HepG2 (cell line): ENCODE data around the gene DNAJB2. TPM values are rescaled to one million over a fixed set of nuclear protein-coding genes. Genes with fewer than 3 reads are reported as not detected.

Experiments used
- ATAC-seq: fragments of 200-7000 bp; cut with Tn5 transposase; 3 replicates; pipeline ENCODE4 v1.9.1; 2020; ENCODE audit warnings: mild to moderate bottlenecking, moderate library complexity
- BruUV-seq: library from RNA; stranded (reverse); fragments of 400-500 nt; replicated peaks from 2 replicates; lab custom pipeline; 2021; lab: Mats Ljungman, UMichigan
- CTCF ChIA-PET: fragments of 300-600 bp; formaldehyde crosslinking; extraction: SDS; loops from one replicate; lab custom pipeline; 2021; ENCODE audit warnings: low total read pairs, inconsistent platforms, low intra/inter-chr PET ratio; lab: Yijun Ruan, JAX
- POLR2A ChIA-PET: fragments of 350-600 bp; sonication (Branson Sonifier 250); formaldehyde crosslinking; loops from one replicate; lab custom pipeline; 2020; ENCODE audit warnings: antibody characterized with exemption, inconsistent platforms; lab: Yijun Ruan, JAX
- DNase-seq: peaks from one replicate; pipeline ENCODE4 v3.0.0-alpha.2; 2015; ENCODE audit warnings: low spot score
- FAIRE-seq: peaks from 3 replicates; lab custom pipeline; 2011; peaks lifted over from hg19 to GRCh38; lab: Jason Lieb, UNC
- H2AFZ ChIP-seq: one replicate; pipeline ENCODE4 v1.6.1; 2011; ENCODE audit warnings: low read length, inconsistent platforms
- H3K27ac ChIP-seq: fragments of 300-600 bp; 3 replicates; pipeline ENCODE4 v1.8.0; 2011; ENCODE audit warnings: mixed run types, mild to moderate bottlenecking, mixed read lengths, low read length, inconsistent platforms; ENCODE audit not compliant: insufficient read depth; ENCODE audit errors: extremely low read length
- H3K27me3 ChIP-seq, 2 experiments: fragments of 200-600 bp in 1 of 2; 2 replicates in 1 of 2; 3 replicates in 1 of 2; pipeline versions ENCODE4 v1.6.0 to v1.8.0; 2011; ENCODE audit warnings: low read length in 2 of 2, mild to moderate bottlenecking in 2 of 2, moderate library complexity in 2 of 2, inconsistent platforms in 1 of 2; ENCODE audit not compliant: insufficient read depth in 2 of 2, control insufficient read depth in 1 of 2
- H3K36me3 ChIP-seq, 2 experiments: fragments of 200-600 bp in 1 of 2; replicated peaks in 1 of 2; 2 replicates in 1 of 2; 3 replicates in 1 of 2; pipeline versions ENCODE4 v1.5.1 to v1.8.0; 2011; ENCODE audit warnings: low read length in 2 of 2, inconsistent platforms in 1 of 2; ENCODE audit not compliant: insufficient read depth in 2 of 2, control insufficient read depth in 1 of 2
- H3K4me1 ChIP-seq: 2 replicates; pipeline ENCODE4 v1.5.1; 2012; ENCODE audit warnings: low read length, inconsistent platforms; ENCODE audit not compliant: insufficient read depth
- H3K4me2 ChIP-seq: 2 replicates; pipeline ENCODE4 v1.6.0; 2011; ENCODE audit warnings: low read depth, low read length, inconsistent platforms
- H3K4me3 ChIP-seq, 3 experiments: fragments of 200-600 bp in 1 of 3; sonication (generic), shearing (Covaris generic) in 1 of 3; replicated peaks in 1 of 3; 2 replicates each; pipeline ENCODE4 v1.5.1; 2011 to 2016; ENCODE audit warnings: low read length in 3 of 3, inconsistent platforms in 2 of 3, low read depth in 2 of 3, mild to moderate bottlenecking in 2 of 3, control low read depth in 1 of 3, mixed read lengths in 1 of 3; ENCODE audit not compliant: insufficient read depth in 1 of 3
- H3K79me2 ChIP-seq: one replicate; pipeline ENCODE4 v1.6.1; 2011; ENCODE audit warnings: low read length, inconsistent platforms; ENCODE audit not compliant: insufficient read depth
- H3K9ac ChIP-seq: 2 replicates; pipeline ENCODE4 v1.6.0; 2011; ENCODE audit warnings: mild to moderate bottlenecking, low read depth, low read length, inconsistent platforms; ENCODE audit not compliant: insufficient read depth
- H3K9me3 ChIP-seq: 2 replicates; pipeline ENCODE4 v1.5.1; 2012; ENCODE audit warnings: mild to moderate bottlenecking, low read length
- H4K20me1 ChIP-seq: 2 replicates; pipeline ENCODE4 v1.6.0; 2011; ENCODE audit warnings: inconsistent platforms, mild to moderate bottlenecking, low read length, moderate library complexity; ENCODE audit not compliant: insufficient read depth
- CREB3 ChIP-seq: sonication (generic); formaldehyde crosslinking; IDR thresholded peaks from 2 replicates; pipeline ENCODE4 v1.5.0; 2020; ENCODE audit warnings: missing genetic modification reagents
- NFE2L2 ChIP-seq: fragments of 150-350 bp; IDR thresholded peaks from 2 replicates; pipeline ENCODE4 v1.6.1; 2014; ENCODE audit warnings: low read length
- ZNF431 ChIP-seq: sonication (generic); formaldehyde crosslinking; IDR thresholded peaks from 2 replicates; pipeline ENCODE4 v1.9.0; 2022; ENCODE audit warnings: missing genetic modification reagents, low read depth, mild to moderate bottlenecking, borderline replicate concordance
- ZNF687 ChIP-seq: sonication (generic); formaldehyde crosslinking; IDR thresholded peaks from 2 replicates; pipeline ENCODE4 v1.5.1; 2020; ENCODE audit warnings: mild to moderate bottlenecking, missing genetic modification reagents, moderate library complexity
- WGBS: methylation state at CpG from one replicate; pipeline ENCODE4 v1.1.6; 2017; ENCODE audit warnings: low lambda C conversion rate; 5-methylcytosine and 5-hydroxymethylcytosine counted together
- in situ Hi-C: cut with HindIII; loops from 2 replicates; pipeline ENCODE4 v1.10.0; 2017; ENCODE audit warnings: low pct_unique_long_range_greater_than_20kb; ENCODE audit not compliant: extremely low pct_ligation_motif_present
- intact Hi-C: fragments of 100-400 bp; cut with micrococcal nuclease; formaldehyde crosslinking; loops from one replicate; pipeline ENCODE4 v1.10.0; 2022; ENCODE audit not compliant: unreplicated experiment
- polyA plus RNA-seq, 8 experiments: library from polyadenylated mRNA; depleted of rRNA in 3 of 8; stranded (reverse) in 7 of 8; unstranded in 1 of 8; fragments of >200 nt; fragmentation: Illumina TruSeq in 4 of 8; extraction: Trizol in 4 of 8; gene quantifications; 2 replicates each; pipeline versions ENCODE4 v1.2.1 to v1.2.3, GENCODE V29; 2011 to 2016; ENCODE audit warnings: low read depth in 4 of 8, missing spikeins in 1 of 8, mixed read lengths in 1 of 8; ENCODE audit not compliant: insufficient read depth in 1 of 8
- total RNA-seq, 5 experiments: library from RNA; depleted of rRNA; stranded (reverse); fragments of >200 nt; fragmentation: Illumina TruSeq; extraction: Trizol; gene quantifications; 2 replicates each; pipeline ENCODE4 v1.2.3, GENCODE V29; 2016; ENCODE audit warnings: low read depth in 1 of 5

The DNAJB2 gene
- total and polyA plus RNA-seq, 2 of the 13 experiments (the other 11 are each of a cell fraction or from before 2014, with no cell fraction given) = 21.3 to 31.1 TPM

- Histone ChIP-seq H3K79me2 (no peaks in the 10 kb centered on the region), H3K27me3 (no peaks in the 10 kb centered on the region), H3K9ac (no peak overlapping the region), H3K9me3 (no peaks in the 10 kb centered on the region), H3K4me1 (peaks cover 25% of the 10 kb centered on the region), H2AFZ (no peak overlapping the region), H3K4me2 (no peak overlapping the region), H3K27ac (no peak overlapping the region), H3K36me3 (peaks cover 4 to 10% of the 10 kb centered on the region in 2 experiments; a peak in 4 of 5 replicates), H4K20me1 (no peaks in the 10 kb centered on the region), H3K4me3 (no peak overlapping the region)
- FAIRE-seq = no peak
- 95% methylated on average over 17 of the region's 17 CpGs for WGBS
- ChIA-PET CTCF (no interaction called here), POLR2A (interaction anchor here (2.4 kb wide), 1 partner anchor 12 kb away, joined by 6 read pairs; no protein-coding TSS in a partner anchor)
- TF ChIP-seq ZNF687 (CRISPR knock-in tag) = 0 out of 2 replicates have a peak, but pooled peaks have one; percentile 11
- TF ChIP-seq NFE2L2 = no peak
- TF ChIP-seq CREB3 (CRISPR knock-in tag) = no peak
- TF ChIP-seq ZNF431 (CRISPR knock-in tag) = no peak
- DNase-seq = no peak
- in situ Hi-C loops (no loop called here), intact Hi-C loops (no loop called here)
- no peak for ATAC-seq
- BruUV-seq = no TSS peak
Observed at GRCh38 chr2:219282943-219283581, 3.9 kb downstream of the DNAJB2 start.
